ENCODE results near the gene MYO3B. TPM values are rescaled to one million over a fixed set of nuclear protein-coding genes. Genes with fewer than 3 reads are reported as not detected.

The MYO3B gene
- total and polyA plus RNA-seq, 2 of the 8 experiments (the other 6 are each of a cell fraction or from before 2014, with no cell fraction given), result 0.17 to 0.19 TPM

GRCh38 chr2:170651624-170652325, 473.8 kb downstream of the MYO3B start:
- H2AFZ ChIP-seq (ENCODE audit: low read length), result no peak overlapping the region
- H3K4me2 ChIP-seq (ENCODE audit: insufficient read depth in 1 of 2, low read depth in 2 of 2, low read length in 2 of 2), result no peak overlapping the region
- no peak overlapping the region for H4K91ac ChIP-seq (replicated peaks; ENCODE audit: insufficient read length, low read length)
- no peaks in the 10 kb centered on the region for H3K9me3 ChIP-seq (ENCODE audit: insufficient read depth in 2 of 2, low read depth in 1 of 2, low read length in 1 of 2)
- H3K18ac ChIP-seq (ENCODE audit: extremely low read depth, low read length), result no peak overlapping the region
- no peak overlapping the region for H2BK12ac ChIP-seq (ENCODE audit: low read depth, low read length)
- H3K79me2 ChIP-seq (ENCODE audit: control insufficient read depth in 1 of 2, insufficient read depth in 2 of 2, low read length in 2 of 2), result no peaks in the 10 kb centered on the region
- 76% methylated on average over 9 of the region's 9 CpGs; no CpG with 5 or more reads in 1 of the 2 experiments for WGBS, 2 experiments (ENCODE audit: extremely low coverage in 1 of 2, insufficient coverage in 1 of 2, insufficient read length in 1 of 2, insufficient replicate concordance in 2 of 2, low coverage in 1 of 2, low lambda C conversion rate in 2 of 2, missing lambda C conversion rate in 1 of 2)
- H3K56ac ChIP-seq (replicated peaks; ENCODE audit: insufficient read length, low read depth, low read length), result no peak overlapping the region
- no peak overlapping the region for H2BK20ac ChIP-seq (ENCODE audit: low read length)
- DNase-seq (ENCODE audit: low read depth in 1 of 2, low spot score in 2 of 2) (no peak), FAIRE-seq (no peak)
- H2BK5ac ChIP-seq (ENCODE audit: low read depth, low read length), result no peak overlapping the region
- H3K14ac ChIP-seq (ENCODE audit: insufficient read length), result no peak overlapping the region
- no peaks in the 10 kb centered on the region for H3K23me2 ChIP-seq (ENCODE audit: low read depth, low read length)
- peaks cover 0 to 9% (median 4%) of the 10 kb centered on the region in 4 experiments; a peak in 3 of 7 replicates for H3K4me1 ChIP-seq (replicated peaks in 1 of 4; ENCODE audit: control insufficient read depth in 3 of 4, insufficient read depth in 4 of 4, low read length in 3 of 4)
- no peak overlapping the region for H2BK120ac ChIP-seq (replicated peaks; ENCODE audit: low read depth, low read length)
- no peak overlapping the region for H4K5ac ChIP-seq (ENCODE audit: insufficient read length, low read depth, low read length)
- no peak overlapping the region for H3K4me3 ChIP-seq (ENCODE audit: extremely low read depth in 1 of 4, insufficient read depth in 2 of 4, low read depth in 3 of 4, low read length in 4 of 4)
- no peak overlapping the region for H3K27ac ChIP-seq (ENCODE audit: low read depth, low read length)
- H3K36me3 ChIP-seq (ENCODE audit: control insufficient read depth in 2 of 4, insufficient read depth in 4 of 4, low read length in 3 of 4), result no peaks in the 10 kb centered on the region
- CTCF ChIA-PET (ENCODE audit: partially characterized antibody), result interaction anchor here (2.8 kb wide), 1 partner anchor 13 kb away, joined by 7 read pairs; no protein-coding TSS in a partner anchor
- no peak overlapping the region for H3K4ac ChIP-seq (replicated peaks; ENCODE audit: insufficient read length, low read depth, low read length)
- H3K27me3 ChIP-seq (replicated peaks in 1 of 4; ENCODE audit: control insufficient read depth in 3 of 4, extremely low read depth in 1 of 4, insufficient read depth in 3 of 4, low read length in 3 of 4), result no peaks in the 10 kb centered on the region
- H3K23ac ChIP-seq (ENCODE audit: insufficient read length), result no peak overlapping the region
- no peak overlapping the region for H3K9ac ChIP-seq (replicated peaks in 1 of 4; ENCODE audit: extremely low read depth in 1 of 4, low read depth in 3 of 4, low read length in 3 of 4)
- no peak overlapping the region for H2AK5ac ChIP-seq (ENCODE audit: low read depth, low read length)
- POLR2A ChIA-PET (ENCODE audit: partially characterized antibody), result no interaction called here
- H4K20me1 ChIP-seq (replicated peaks in 1 of 2; ENCODE audit: control insufficient read depth in 1 of 2, insufficient read depth in 2 of 2, low read length in 2 of 2), result no peaks in the 10 kb centered on the region
- no peak overlapping the region for H4K8ac ChIP-seq (ENCODE audit: extremely low read depth, insufficient read depth, low read length)
- no peak overlapping the region for H2BK15ac ChIP-seq (ENCODE audit: low read length)
- no peaks in the 10 kb centered on the region for H3K79me1 ChIP-seq (ENCODE audit: low read depth, low read length)
- TF ChIP-seq CHD2 (IDR thresholded peaks at IDR 0.05; ENCODE audit: low read length) (no peak), CBX8 (IDR thresholded peaks at IDR 0.05; ENCODE audit: borderline replicate concordance, low read depth, low read length) (no peak), TEAD4 (IDR thresholded peaks at IDR 0.05; ENCODE audit: low read depth, low read length) (no peak), SP2 (IDR thresholded peaks at IDR 0.05; ENCODE audit: low read length) (no peak), PHF8 (conservative IDR thresholded peaks at IDR 0.05; ENCODE audit: low read depth, low read length) (no peak), SIX5 (IDR thresholded peaks at IDR 0.05; ENCODE audit: low read depth, low read length) (no peak), EGR1 (IDR thresholded peaks at IDR 0.05; ENCODE audit: borderline replicate concordance, low read depth, low read length) (no peak), CREB1 (IDR thresholded peaks at IDR 0.05) (no peak), POLR2AphosphoS5 (IDR thresholded peaks at IDR 0.05; ENCODE audit: low read depth, low read length) (no peak), TAF7 (optimal IDR thresholded peaks at IDR 0.05; ENCODE audit: borderline replicate concordance, low read depth, low read length) (no peak), RAD21 (IDR thresholded peaks at IDR 0.05 in 1 of 2, conservative IDR thresholded peaks at IDR 0.05 in 1 of 2; ENCODE audit: low read depth in 2 of 2, low read length in 2 of 2) (no peak), RNF2 (IDR thresholded peaks at IDR 0.05; ENCODE audit: borderline replicate concordance, low read depth, low read length, missing control alignments, poor library complexity, severe bottlenecking) (no peak), SP1 (IDR thresholded peaks at IDR 0.05; ENCODE audit: low read depth, low read length) (no peak), KDM4A (IDR thresholded peaks at IDR 0.05; ENCODE audit: low read depth, low read length, severe bottlenecking) (no peak)
